ENCODE results near the gene POGZ.

Gene POGZ

GRCh38 chr1:151492120-151492519 is 32.8 kb upstream of the POGZ start:
- ATAC-seq (replicated peaks; ENCODE audit: extremely low read depth, poor library complexity, severe bottlenecking): no peak
- no peak overlapping the region for H3K27ac Mint-ChIP-seq (ENCODE audit: low read depth)
- no peaks in the 10 kb centered on the region for H3K27me3 Mint-ChIP-seq
- no peak overlapping the region for H3K4me3 Mint-ChIP-seq
- no peaks in the 10 kb centered on the region for H3K9me3 Mint-ChIP-seq
- DNase-seq (ENCODE audit: low spot score in 2 of 2): no peak
- H3K4me1 Mint-ChIP-seq: no peaks in the 10 kb centered on the region
- no peaks in the 10 kb centered on the region for H3K36me3 Mint-ChIP-seq (ENCODE audit: insufficient read depth)

DNA sequence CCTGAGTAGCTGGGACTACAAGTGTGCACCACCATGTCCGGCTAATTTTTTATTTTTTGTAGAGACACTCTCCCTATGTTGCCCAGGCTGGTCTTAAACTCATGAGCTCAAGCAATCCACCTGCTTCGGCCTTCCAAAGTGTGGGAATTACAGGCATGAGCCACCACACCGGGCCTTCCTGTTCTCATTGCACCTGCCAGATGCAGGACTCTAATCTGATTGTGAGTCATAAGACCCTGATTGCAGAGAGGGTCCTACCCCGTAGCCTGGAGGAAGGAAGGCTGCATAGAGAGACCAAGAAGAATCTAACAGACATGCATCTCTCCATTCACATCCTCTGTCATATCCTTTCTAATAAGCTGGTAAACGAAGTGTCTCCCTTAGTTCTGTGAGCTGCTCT is 32.3 kb upstream of the POGZ start:
- DNase-seq (ENCODE audit: low spot score in 2 of 2) (no peak), ATAC-seq (replicated peaks; ENCODE audit: extremely low read depth, poor library complexity, severe bottlenecking) (no peak)
- Mint-ChIP-seq H3K4me1 (no peaks in the 10 kb centered on the region), H3K36me3 (ENCODE audit: insufficient read depth) (no peaks in the 10 kb centered on the region), H3K27me3 (no peaks in the 10 kb centered on the region), H3K9me3 (no peaks in the 10 kb centered on the region), H3K27ac (ENCODE audit: low read depth) (no peak overlapping the region), H3K4me3 (no peak overlapping the region)

DNA sequence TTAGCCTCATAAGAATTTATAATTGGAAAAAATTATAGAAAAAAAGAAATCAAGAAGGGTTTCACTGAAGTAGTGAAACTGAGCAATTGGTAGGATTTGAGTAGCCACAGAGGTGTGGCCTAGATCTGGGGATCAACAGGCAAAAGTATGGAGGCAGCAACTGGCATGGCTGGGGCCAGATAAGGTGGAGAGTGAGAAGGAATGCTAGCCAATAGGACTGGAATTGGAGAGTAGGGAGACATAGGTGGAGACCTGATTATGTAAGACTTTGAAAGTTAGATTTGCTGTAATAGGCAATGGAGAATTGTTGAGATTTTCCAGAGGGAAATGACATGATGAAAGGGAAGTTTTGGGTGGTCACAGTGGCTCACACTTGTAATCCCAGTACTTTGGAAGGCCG is 27.3 kb upstream of the POGZ start:
- no peaks in the 10 kb centered on the region for H3K27me3 Mint-ChIP-seq
- no peaks in the 10 kb centered on the region for H3K4me1 Mint-ChIP-seq
- no peak overlapping the region for H3K4me3 Mint-ChIP-seq
- no peaks in the 10 kb centered on the region for H3K36me3 Mint-ChIP-seq (ENCODE audit: insufficient read depth)
- no peak overlapping the region for H3K27ac Mint-ChIP-seq (ENCODE audit: low read depth)
- ATAC-seq (replicated peaks; ENCODE audit: extremely low read depth, poor library complexity, severe bottlenecking) (no peak), DNase-seq (ENCODE audit: low spot score in 2 of 2) (no peak)
- H3K9me3 Mint-ChIP-seq: no peaks in the 10 kb centered on the region

DNA sequence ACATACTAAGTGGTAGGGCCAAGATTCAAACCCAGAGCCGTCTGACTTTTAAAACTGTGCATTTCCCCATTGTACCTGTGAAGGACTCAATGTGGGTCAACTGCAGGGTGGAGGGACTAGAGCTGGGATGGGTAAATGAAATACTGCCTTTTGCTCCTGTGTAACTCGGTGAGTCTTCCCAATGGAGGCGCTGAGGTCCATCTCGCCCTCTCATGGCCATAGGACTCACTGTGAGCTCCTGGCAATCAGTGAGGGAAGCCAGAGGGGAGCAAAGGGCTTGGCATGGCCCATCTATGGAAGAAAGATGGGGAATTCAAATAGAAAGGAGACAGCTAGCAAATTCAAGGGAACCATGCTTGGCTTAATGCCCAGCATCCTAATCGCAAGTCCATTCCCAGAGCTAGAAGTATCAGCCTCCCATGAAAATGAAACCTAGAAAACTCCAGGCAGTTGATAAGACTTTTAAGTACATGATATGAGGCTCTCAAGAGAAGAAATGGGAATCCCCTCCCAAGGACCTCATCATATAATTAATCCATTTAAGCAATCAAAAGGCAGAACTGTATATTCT is 26.5 kb upstream of the POGZ start:
- H3K27me3 Mint-ChIP-seq: no peaks in the 10 kb centered on the region
- no peaks in the 10 kb centered on the region for H3K36me3 Mint-ChIP-seq (ENCODE audit: insufficient read depth)
- ATAC-seq (replicated peaks; ENCODE audit: extremely low read depth, poor library complexity, severe bottlenecking) (no peak), DNase-seq (ENCODE audit: low spot score in 2 of 2) (no peak)
- no peaks in the 10 kb centered on the region for H3K9me3 Mint-ChIP-seq
- no peak overlapping the region for H3K4me3 Mint-ChIP-seq
- no peaks in the 10 kb centered on the region for H3K4me1 Mint-ChIP-seq
- no peak overlapping the region for H3K27ac Mint-ChIP-seq (ENCODE audit: low read depth)

- no peaks in the 10 kb centered on the region for H3K9me3 Mint-ChIP-seq
- H3K27me3 Mint-ChIP-seq: peaks cover 4% of the 10 kb centered on the region
- DNase-seq (ENCODE audit: low spot score in 2 of 2) (no peak), ATAC-seq (replicated peaks; ENCODE audit: extremely low read depth, poor library complexity, severe bottlenecking) (no peak)
- H3K27ac Mint-ChIP-seq (ENCODE audit: low read depth): no peak overlapping the region
- H3K36me3 Mint-ChIP-seq (ENCODE audit: insufficient read depth): no peaks in the 10 kb centered on the region
- no peak overlapping the region for H3K4me3 Mint-ChIP-seq
- H3K4me1 Mint-ChIP-seq: no peaks in the 10 kb centered on the region
Observed at GRCh38 chr1:151482017-151482416, 22.7 kb upstream of the POGZ start.

GRCh38 chr1:151479462-151479861 is 20.2 kb upstream of the POGZ start:
- H3K4me1 Mint-ChIP-seq: no peaks in the 10 kb centered on the region
- H3K36me3 Mint-ChIP-seq (ENCODE audit: insufficient read depth): no peaks in the 10 kb centered on the region
- H3K27me3 Mint-ChIP-seq: peaks cover 11% of the 10 kb centered on the region

GRCh38 chr1:151478923-151479322 is 19.6 kb upstream of the POGZ start:
- DNase-seq (ENCODE audit: low spot score in 2 of 2): no peak
- Mint-ChIP-seq H3K36me3 (ENCODE audit: insufficient read depth) (no peaks in the 10 kb centered on the region), H3K27ac (ENCODE audit: low read depth) (no peak overlapping the region), H3K27me3 (peaks cover 11% of the 10 kb centered on the region), H3K4me1 (no peaks in the 10 kb centered on the region), H3K9me3 (no peaks in the 10 kb centered on the region), H3K4me3 (no peak overlapping the region)
- ATAC-seq (replicated peaks; ENCODE audit: extremely low read depth, poor library complexity, severe bottlenecking): no peak

More at GRCh38 chr1:151479462-151479861, 20.2 kb upstream of the POGZ start:
- ATAC-seq (replicated peaks; ENCODE audit: extremely low read depth, poor library complexity, severe bottlenecking) (no peak), DNase-seq (ENCODE audit: low spot score in 2 of 2) (no peak)
- no peak overlapping the region for H3K4me3 Mint-ChIP-seq
- no peak overlapping the region for H3K27ac Mint-ChIP-seq (ENCODE audit: low read depth)
- no peaks in the 10 kb centered on the region for H3K9me3 Mint-ChIP-seq

DNA sequence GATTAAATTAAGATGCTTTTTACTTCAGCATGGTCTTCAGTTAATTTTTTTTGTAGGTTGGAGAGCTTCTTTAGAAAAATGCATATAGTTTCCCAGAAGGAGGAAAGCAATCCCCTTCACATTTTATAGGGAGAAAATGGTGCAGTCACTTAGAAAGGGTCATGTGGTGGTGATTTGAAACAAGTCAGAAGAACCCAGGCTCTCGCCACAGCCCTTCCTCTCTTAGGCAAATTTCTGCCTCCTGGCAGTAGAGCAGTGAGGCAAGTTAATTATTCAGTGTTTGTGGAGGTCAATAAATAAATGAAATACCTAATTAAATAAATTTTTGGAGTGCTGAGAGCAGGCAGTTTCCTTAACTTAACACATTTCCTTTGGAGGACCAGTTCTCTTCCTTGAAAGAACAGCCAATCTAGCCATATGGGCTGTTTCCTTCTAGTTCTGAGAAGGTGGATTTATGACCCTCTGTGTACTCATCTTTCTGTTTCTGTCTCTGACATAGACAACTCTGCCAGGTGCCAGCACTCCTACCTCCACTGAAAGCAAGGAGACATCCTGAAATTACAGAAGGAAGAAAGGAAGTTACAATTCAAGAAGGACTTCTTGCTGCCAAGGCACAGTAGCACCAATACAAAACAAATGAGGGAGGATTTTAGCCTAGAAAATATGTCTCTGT is 19.0 kb upstream of the POGZ start:
- no peak overlapping the region for H3K4me3 Mint-ChIP-seq
- no peaks in the 10 kb centered on the region for H3K36me3 Mint-ChIP-seq (ENCODE audit: insufficient read depth)
- ATAC-seq (replicated peaks; ENCODE audit: extremely low read depth, poor library complexity, severe bottlenecking) (no peak), DNase-seq (ENCODE audit: low spot score in 2 of 2) (no peak)
- no peaks in the 10 kb centered on the region for H3K4me1 Mint-ChIP-seq
- no peaks in the 10 kb centered on the region for H3K9me3 Mint-ChIP-seq
- peaks cover 11% of the 10 kb centered on the region for H3K27me3 Mint-ChIP-seq
- no peak overlapping the region for H3K27ac Mint-ChIP-seq (ENCODE audit: low read depth)

- no peaks in the 10 kb centered on the region for H3K9me3 Mint-ChIP-seq
- H3K36me3 Mint-ChIP-seq (ENCODE audit: insufficient read depth): no peaks in the 10 kb centered on the region
- no peak overlapping the region for H3K4me3 Mint-ChIP-seq
- H3K27ac Mint-ChIP-seq (ENCODE audit: low read depth): no peak overlapping the region
- DNase-seq (ENCODE audit: low spot score in 2 of 2) (no peak), ATAC-seq (replicated peaks; ENCODE audit: extremely low read depth, poor library complexity, severe bottlenecking) (no peak)
- peaks cover 11% of the 10 kb centered on the region for H3K27me3 Mint-ChIP-seq
- peaks cover 6% of the 10 kb centered on the region for H3K4me1 Mint-ChIP-seq
Observed at GRCh38 chr1:151477066-151477465, 17.8 kb upstream of the POGZ start.

GRCh38 chr1:151476083-151476482 is 16.8 kb upstream of the POGZ start:
- ATAC-seq (replicated peaks; ENCODE audit: extremely low read depth, poor library complexity, severe bottlenecking) (no peak), DNase-seq (ENCODE audit: low spot score in 2 of 2) (no peak)
- no peak overlapping the region for H3K27ac Mint-ChIP-seq (ENCODE audit: low read depth)
- no peaks in the 10 kb centered on the region for H3K36me3 Mint-ChIP-seq (ENCODE audit: insufficient read depth)
- peaks cover 6% of the 10 kb centered on the region for H3K4me1 Mint-ChIP-seq
- H3K27me3 Mint-ChIP-seq: peaks cover 11% of the 10 kb centered on the region
- no peaks in the 10 kb centered on the region for H3K9me3 Mint-ChIP-seq
- H3K4me3 Mint-ChIP-seq: no peak overlapping the region

- H3K27me3 Mint-ChIP-seq: peaks cover 11% of the 10 kb centered on the region
- peaks cover 6% of the 10 kb centered on the region for H3K4me1 Mint-ChIP-seq
- ATAC-seq (replicated peaks; ENCODE audit: extremely low read depth, poor library complexity, severe bottlenecking) (no peak), DNase-seq (ENCODE audit: low spot score in 2 of 2) (no peak)
- H3K27ac Mint-ChIP-seq (ENCODE audit: low read depth): no peak overlapping the region
- H3K4me3 Mint-ChIP-seq: no peak overlapping the region
- no peaks in the 10 kb centered on the region for H3K9me3 Mint-ChIP-seq
- H3K36me3 Mint-ChIP-seq (ENCODE audit: insufficient read depth): no peaks in the 10 kb centered on the region
Observed at GRCh38 chr1:151475175-151475574, 15.9 kb upstream of the POGZ start.

- DNase-seq (ENCODE audit: low spot score in 2 of 2): no peak
- peaks cover 6% of the 10 kb centered on the region for H3K4me1 Mint-ChIP-seq
- H3K27me3 Mint-ChIP-seq: peaks cover 11% of the 10 kb centered on the region
- H3K27ac Mint-ChIP-seq (ENCODE audit: low read depth): no peak overlapping the region
- H3K36me3 Mint-ChIP-seq (ENCODE audit: insufficient read depth): no peaks in the 10 kb centered on the region
- H3K9me3 Mint-ChIP-seq: no peaks in the 10 kb centered on the region
- no peak overlapping the region for H3K4me3 Mint-ChIP-seq
- ATAC-seq (replicated peaks; ENCODE audit: extremely low read depth, poor library complexity, severe bottlenecking): no peak
Observed at GRCh38 chr1:151474745-151475144, 15.5 kb upstream of the POGZ start.

DNA sequence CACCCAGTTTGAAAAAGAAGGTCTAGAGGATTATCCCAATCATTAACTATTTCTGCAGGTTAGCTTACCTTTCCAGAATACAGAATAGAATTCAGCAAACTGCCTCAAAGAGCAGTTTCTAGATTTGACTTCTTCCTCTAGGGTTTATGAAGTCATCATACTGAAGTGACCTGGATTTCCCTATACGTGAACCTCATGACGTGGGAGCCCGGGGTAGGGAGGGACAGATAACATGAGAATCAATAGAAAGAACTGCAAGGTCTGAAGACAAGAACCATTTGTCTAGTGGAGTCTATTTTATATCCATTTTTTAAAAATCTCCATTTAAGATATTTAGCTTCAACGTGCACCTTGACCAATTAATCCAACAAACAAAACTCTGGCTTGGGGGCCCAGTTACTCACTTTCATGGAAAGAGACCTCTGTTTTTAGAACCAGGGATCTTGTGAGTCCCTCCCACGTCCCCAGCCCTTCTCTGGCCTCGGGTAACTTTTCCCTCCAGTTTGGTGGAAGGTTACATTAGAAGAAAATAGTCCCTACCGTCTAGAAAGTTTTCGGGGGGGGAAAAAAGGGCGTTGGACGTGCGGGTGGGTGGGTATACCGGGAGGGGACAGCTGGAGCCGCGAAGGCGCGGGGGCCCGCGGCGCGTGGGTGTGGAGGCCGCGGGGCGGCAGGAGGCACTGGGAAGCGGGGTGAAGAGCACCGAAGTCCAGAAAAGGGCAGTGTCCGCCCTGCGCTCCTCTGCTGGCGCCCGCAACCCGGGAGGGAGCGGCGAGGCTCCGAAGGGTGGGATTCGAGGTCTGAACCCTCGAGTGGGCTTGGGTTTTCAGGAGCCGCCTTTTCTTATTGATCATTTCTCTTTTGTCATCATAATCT is 13.8 kb upstream of the POGZ start:
- H3K27ac Mint-ChIP-seq (ENCODE audit: low read depth): no peak overlapping the region
- H3K36me3 Mint-ChIP-seq (ENCODE audit: insufficient read depth): peaks cover 1% of the 10 kb centered on the region
- ATAC-seq (replicated peaks; ENCODE audit: extremely low read depth, poor library complexity, severe bottlenecking): no peak
- DNase-seq (ENCODE audit: low spot score in 2 of 2): no peak
- H3K27me3 Mint-ChIP-seq: peaks cover 11% of the 10 kb centered on the region
- peak overlapping the region; percentile 69 for H3K4me3 Mint-ChIP-seq
- no peaks in the 10 kb centered on the region for H3K9me3 Mint-ChIP-seq
- peaks cover 6% of the 10 kb centered on the region for H3K4me1 Mint-ChIP-seq

Data from central memory CD8-positive, alpha-beta T cell (primary cell).